B cell (primary cell): ENCODE data around the gene CELF6. TPM values are rescaled to one million over a fixed set of nuclear protein-coding genes. Genes with fewer than 3 reads are reported as not detected.

ENCODE experiments used
- ATAC-seq: fragments of 200-7000 bp; cut with Tn5 transposase; one replicate; pipeline ENCODE4 v1.10.0; 2021; ENCODE audit warnings: low read depth, mild to moderate bottlenecking, moderate number of reproducible peaks, moderate library complexity
- CTCF ChIA-PET: fragments of 350-600 bp; sonication (Branson Sonifier 250); formaldehyde crosslinking; loops from one replicate; lab custom pipeline; 2021; ENCODE audit warnings: antibody characterized with exemption, inconsistent platforms; lab: Charles Lee
- POLR2A ChIA-PET: fragments of 350-600 bp; sonication (Branson Sonifier 250); formaldehyde crosslinking; loops from one replicate; lab custom pipeline; 2021; ENCODE audit warnings: antibody characterized with exemption; lab: Charles Lee
- DNase-seq: peaks from one replicate; pipeline ENCODE4 v3.0.0; 2013
- H2AFZ ChIP-seq: 2 replicates; pipeline ENCODE4 v1.6.1; 2012; ENCODE audit warnings: mild to moderate bottlenecking, low read depth, low read length; ENCODE audit not compliant: insufficient read depth, poor library complexity, severe bottlenecking
- H3K27ac ChIP-seq, 2 donors: 1 replicate in 1 of 2; 2 replicates in 1 of 2; pipeline ENCODE4 v1.5.1; 2012 to 2013; ENCODE audit warnings: low read length in 2 of 2, mild to moderate bottlenecking in 2 of 2, moderate library complexity in 1 of 2
- H3K27me3 ChIP-seq, 4 experiments: fragments of 200-600 bp in 1 of 4; sonication (generic) in 1 of 4; replicated peaks in 1 of 4; 1 replicate in 2 of 4; 2 replicates in 2 of 4; pipeline versions ENCODE4 v1.6.1 to v1.7.0; 2013 to 2016; ENCODE audit warnings: low read length in 3 of 4, mild to moderate bottlenecking in 2 of 4, mixed read lengths in 1 of 4, moderate library complexity in 1 of 4; ENCODE audit not compliant: insufficient read depth in 4 of 4, control insufficient read depth in 3 of 4; ENCODE audit errors: control extremely low read depth in 1 of 4
- H3K36me3 ChIP-seq, 2 experiments: replicated peaks in 1 of 2; 1 replicate in 1 of 2; 2 replicates in 1 of 2; pipeline versions ENCODE4 v1.6.1 to v1.7.1; 2013; ENCODE audit warnings: low read length in 1 of 2; ENCODE audit not compliant: insufficient read depth in 2 of 2, control insufficient read depth in 1 of 2; ENCODE audit errors: control extremely low read depth in 1 of 2, extremely low read depth in 1 of 2
- H3K4me1 ChIP-seq, 2 donors: fragments of 200-600 bp in 1 of 2; sonication (generic) in 1 of 2; 1 replicate in 1 of 2; 2 replicates in 1 of 2; pipeline versions ENCODE4 v1.5.1 to v1.6.1; 2013 to 2017; ENCODE audit warnings: low read length in 2 of 2; ENCODE audit not compliant: control insufficient read depth in 2 of 2, insufficient read depth in 2 of 2
- H3K4me2 ChIP-seq: replicated peaks from 2 replicates; pipeline ENCODE3; 2012; ENCODE audit warnings: mild to moderate bottlenecking, low read depth, low read length; ENCODE audit not compliant: poor library complexity, severe bottlenecking
- H3K4me3 ChIP-seq, 5 experiments: fragments of 200-600 bp in 1 of 5; sonication (generic) in 1 of 5; 1 replicate in 3 of 5; 2 replicates in 2 of 5; pipeline versions ENCODE4 v1.5.1 to v1.7.0; 2011 to 2016; ENCODE audit warnings: low read length in 4 of 5, mild to moderate bottlenecking in 4 of 5, low read depth in 2 of 5, control low read depth in 1 of 5, moderate library complexity in 1 of 5; ENCODE audit not compliant: insufficient read depth in 1 of 5; ENCODE audit errors: control extremely low read depth in 1 of 5, extremely low read depth in 1 of 5
- H3K79me2 ChIP-seq: fragments of 200-600 bp; sonication (generic); one replicate; pipeline ENCODE4 v1.6.0; 2016; ENCODE audit warnings: low read length; ENCODE audit not compliant: control insufficient read depth, insufficient read depth
- H3K9ac ChIP-seq: fragments of 200-600 bp; sonication (generic); 2 replicates; pipeline ENCODE4 v1.6.1; 2017; ENCODE audit warnings: mild to moderate bottlenecking, low read length, moderate library complexity
- H3K9me3 ChIP-seq, 3 donors: one replicate each; pipeline versions ENCODE4 v1.6.1 to v1.7.1; 2013; ENCODE audit warnings: low read length in 2 of 3; ENCODE audit not compliant: control insufficient read depth in 2 of 3, insufficient read depth in 1 of 3; ENCODE audit errors: control extremely low read depth in 1 of 3
- H4K20me1 ChIP-seq: 2 replicates; pipeline ENCODE4 v1.6.0; 2012; ENCODE audit warnings: mild to moderate bottlenecking, low read length; ENCODE audit not compliant: insufficient read depth, control insufficient read depth, poor library complexity, severe bottlenecking
- H3K27ac Mint-ChIP-seq: one replicate; pipeline ENCODE4 v1.8.0; 2021; ENCODE audit warnings: mixed read lengths
- H3K27me3 Mint-ChIP-seq: one replicate; pipeline ENCODE4 v1.8.0; 2021; ENCODE audit warnings: mixed read lengths
- H3K4me1 Mint-ChIP-seq: one replicate; pipeline ENCODE4 v1.8.0; 2021; ENCODE audit warnings: mixed read lengths
- H3K4me3 Mint-ChIP-seq: one replicate; pipeline ENCODE4 v1.8.0; 2021; ENCODE audit warnings: mixed read lengths
- H3K9me3 Mint-ChIP-seq: one replicate; pipeline ENCODE4 v1.8.0; 2022; ENCODE audit warnings: mixed read lengths; ENCODE audit not compliant: insufficient read depth
- CTCF ChIP-seq: fragments of 200-600 bp; IDR thresholded peaks from one replicate; pipeline ENCODE4 v1.8.0; 2022; ENCODE audit warnings: antibody characterized with exemption, mild to moderate bottlenecking
- EZH2 ChIP-seq: IDR thresholded peaks from 2 replicates; pipeline ENCODE4 v1.6.1; 2012; ENCODE audit warnings: borderline replicate concordance, low read depth, mild to moderate bottlenecking, moderate library complexity, low read length; ENCODE audit not compliant: insufficient read depth, poor library complexity, severe bottlenecking
- WGBS: methylation state at CpG from one replicate; pipeline ENCODE4 v1.1.5; 2013; ENCODE audit warnings: missing lambda C conversion rate; ENCODE audit not compliant: insufficient coverage; 5-methylcytosine and 5-hydroxymethylcytosine counted together
- intact Hi-C: fragments of 100-400 bp; cut with micrococcal nuclease; formaldehyde crosslinking; loops from one replicate; pipeline ENCODE4 v1.10.0; 2022
- polyA plus RNA-seq: library from polyadenylated mRNA; depleted of rRNA; stranded (reverse); fragments of >200 nt; gene quantifications from 2 replicates; pipeline ENCODE4 v1.2.3, GENCODE V29; 2012
- total RNA-seq, 2 donors: library from RNA; stranded (reverse); fragments of 120-200 nt in 1 of 2; gene quantifications; 1 replicate in 1 of 2; 2 replicates in 1 of 2; pipeline versions ENCODE4 v1.2.3 to v1.2.4, GENCODE V29; 2013 to 2022

The CELF6 gene
- total and polyA plus RNA-seq, 2 donors (not counting 1 experiment from before 2014, with no cell fraction given), result 5.3 to 8.5 TPM

- WGBS, result 100% methylated on average over 1 of the region's 3 CpGs
- Mint-ChIP-seq H3K27ac (no peak overlapping the region), H3K4me3 (no peak overlapping the region), H3K9me3 (no peaks in the 10 kb centered on the region), H3K4me1 (no peaks in the 10 kb centered on the region), H3K27me3 (no peaks in the 10 kb centered on the region)
- no peak overlapping the region for H3K27ac ChIP-seq
- no peaks in the 10 kb centered on the region for H4K20me1 ChIP-seq
- no peak overlapping the region for H3K4me2 ChIP-seq
- H3K4me3 ChIP-seq, result no peak overlapping the region
- no peaks in the 10 kb centered on the region for H3K79me2 ChIP-seq
- DNase-seq (no peak), ATAC-seq (no peak)
- no peaks in the 10 kb centered on the region for H3K27me3 ChIP-seq
- POLR2A ChIA-PET, result interaction anchor here (0.6 kb wide), 1 partner anchor 58 kb away, joined by 3 read pairs; no protein-coding TSS in a partner anchor
- H3K9ac ChIP-seq, result no peak overlapping the region
- TF ChIP-seq CTCF (no peak), EZH2 (no peak)
- CTCF ChIA-PET, result interaction anchor here (1.0 to 8.5 kb wide), 4 partner anchors 11 to 88 kb away, joined by 4 to 137 read pairs (median 5); partner anchors contain the start of gene GRAMD2A
- no peaks in the 10 kb centered on the region for H3K4me1 ChIP-seq
- intact Hi-C loops, result no loop called here
- no peak overlapping the region for H2AFZ ChIP-seq
- H3K9me3 ChIP-seq, result no peaks in the 10 kb centered on the region
- no peaks in the 10 kb centered on the region for H3K36me3 ChIP-seq
Measured at GRCh38 chr15:72285402-72285801, 34.6 kb downstream of the CELF6 start.

- no peaks in the 10 kb centered on the region for H3K9me3 ChIP-seq
- WGBS, result no CpG with 5 or more reads among the region's 1 CpG
- no peak overlapping the region for H3K4me2 ChIP-seq
- H3K36me3 ChIP-seq, result no peaks in the 10 kb centered on the region
- intact Hi-C loops, result no loop called here
- H3K9me3 Mint-ChIP-seq, result no peaks in the 10 kb centered on the region
- no peaks in the 10 kb centered on the region for H4K20me1 ChIP-seq
- ChIA-PET POLR2A (no interaction called here), CTCF (interaction anchor here (1.1 to 8.5 kb wide), 3 partner anchors 57 to 88 kb away, joined by 4 to 137 read pairs (median 6); partner anchors contain the start of gene GRAMD2A)
- DNase-seq (no peak), ATAC-seq (no peak)
- H3K27me3 ChIP-seq, result no peaks in the 10 kb centered on the region
- no peaks in the 10 kb centered on the region for H3K4me1 Mint-ChIP-seq
- no peaks in the 10 kb centered on the region for H3K27me3 Mint-ChIP-seq
- H3K4me1 ChIP-seq, result no peaks in the 10 kb centered on the region
- H3K9ac ChIP-seq, result no peak overlapping the region
- no peak overlapping the region for H3K4me3 Mint-ChIP-seq
- no peak for TF ChIP-seq CTCF
- TF ChIP-seq EZH2, result no peak
- no peak overlapping the region for H3K4me3 ChIP-seq
- H3K27ac Mint-ChIP-seq, result no peak overlapping the region
- H2AFZ ChIP-seq, result no peak overlapping the region
- H3K27ac ChIP-seq, result no peak overlapping the region
- H3K79me2 ChIP-seq, result no peaks in the 10 kb centered on the region
Measured at GRCh38 chr15:72284781-72285180, 35.2 kb downstream of the CELF6 start.
